ENCODE results near the gene PNLIPRP2. TPM values are rescaled to one million over a fixed set of nuclear protein-coding genes. Genes with fewer than 3 reads are reported as not detected.
A peak's percentile ranks its signal among the peaks of the same experiment; 100 is the strongest.

PNLIPRP2 gene
- total and polyA plus RNA-seq, 2 of the 8 experiments (the other 6 are each of a cell fraction or from before 2014, with no cell fraction given), result 0.11 TPM; not detected in 1

- TF ChIP-seq, protein P1, sequence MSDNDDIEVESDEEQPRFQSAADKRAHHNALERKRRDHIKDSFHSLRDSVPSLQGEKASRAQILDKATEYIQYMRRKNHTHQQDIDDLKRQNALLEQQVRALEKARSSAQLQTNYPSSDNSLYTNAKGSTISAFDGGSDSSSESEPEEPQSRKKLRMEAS (IDR thresholded peaks at IDR 0.05), result peak; percentile 75
- TF ChIP-seq CTCF (IDR thresholded peaks at IDR 0.05; ENCODE audit: control extremely low read depth in 1 of 3, insufficient read depth in 1 of 3, low read depth in 1 of 3, low read length in 3 of 3) (peak; percentile 70 to 93 (median 92)), ASH2L (IDR thresholded peaks at IDR 0.05; ENCODE audit: low read length) (no peak), KDM5A (IDR thresholded peaks at IDR 0.05; ENCODE audit: low read length) (no peak), PHF8 (conservative IDR thresholded peaks at IDR 0.05; ENCODE audit: low read depth, low read length) (peak; percentile 40), HDAC2 (IDR thresholded peaks at IDR 0.05; ENCODE audit: borderline replicate concordance in 1 of 2, low read depth in 2 of 2, low read length in 2 of 2) (no peak; a peak in 1 of 4 replicates), RNF2 (IDR thresholded peaks at IDR 0.05; ENCODE audit: borderline replicate concordance, low read depth, low read length, missing control alignments, poor library complexity, severe bottlenecking) (no peak), RBBP5 (IDR thresholded peaks at IDR 0.05; ENCODE audit: borderline replicate concordance, low read depth, low read length) (no peak), RAD21 (IDR thresholded peaks at IDR 0.05 in 1 of 2, conservative IDR thresholded peaks at IDR 0.05 in 1 of 2; ENCODE audit: low read depth in 2 of 2, low read length in 2 of 2) (peak; percentile 80 to 90), BACH1 (IDR thresholded peaks at IDR 0.05; ENCODE audit: low read length) (0 out of 2 replicates have a peak, but pooled peaks have one; percentile 25), SP4 (IDR thresholded peaks at IDR 0.05; ENCODE audit: low read length) (no peak), KDM1A (IDR thresholded peaks at IDR 0.05; ENCODE audit: borderline replicate concordance, low read length) (no peak), CHD1 (IDR thresholded peaks at IDR 0.05; ENCODE audit: low read depth, low read length) (no peak)
- TF ChIP-seq, protein P2, sequence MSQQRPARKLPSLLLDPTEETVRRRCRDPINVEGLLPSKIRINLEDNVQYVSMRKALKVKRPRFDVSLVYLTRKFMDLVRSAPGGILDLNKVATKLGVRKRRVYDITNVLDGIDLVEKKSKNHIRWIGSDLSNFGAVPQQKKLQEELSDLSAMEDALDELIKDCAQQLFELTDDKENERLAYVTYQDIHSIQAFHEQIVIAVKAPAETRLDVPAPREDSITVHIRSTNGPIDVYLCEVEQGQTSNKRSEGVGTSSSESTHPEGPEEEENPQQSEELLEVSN (IDR thresholded peaks at IDR 0.05), result 0 out of 2 replicates have a peak, but pooled peaks have one; percentile 19
Measured at GRCh38 chr10:116627386-116627933, 6.7 kb downstream of the PNLIPRP2 start (continued).
